Measurements from ENCODE around the gene MRPL24. TPM values are rescaled to one million over a fixed set of nuclear protein-coding genes. Genes with fewer than 3 reads are reported as not detected.

The MRPL24 gene
- total and polyA plus RNA-seq, 2 of the 4 experiments (the other 2 are of a cell fraction) = 68.8 to 99.5 TPM

GRCh38 chr1:156775799-156776198 lies 34.9 kb upstream of the MRPL24 start:
- no peak overlapping the region for H3K4me2 ChIP-seq (ENCODE audit: low read depth, low read length)
- H4K5ac ChIP-seq (ENCODE audit: low read depth, low read length) = no peak overlapping the region
- no peak overlapping the region for H3K27ac ChIP-seq (ENCODE audit: insufficient read depth, low read length)
- no peaks in the 10 kb centered on the region for H3K9me3 ChIP-seq (ENCODE audit: control insufficient read depth, insufficient read depth, low read length)
- H3K9ac ChIP-seq (ENCODE audit: low read depth, low read length) = no peak overlapping the region
- ChIA-PET CTCF (no interaction called here), POLR2A (ENCODE audit: unreplicated experiment) (no interaction called here)
- peaks cover 14 to 76% of the 10 kb centered on the region in 2 experiments for H3K79me1 ChIP-seq (ENCODE audit: low read depth in 1 of 2, low read length in 2 of 2)
- H3K56ac ChIP-seq (ENCODE audit: extremely low read depth, insufficient read depth, low read length) = no peak overlapping the region
- H2BK120ac ChIP-seq (ENCODE audit: low read depth, low read length) = no peak overlapping the region
- no peak overlapping the region for H2BK15ac ChIP-seq (ENCODE audit: low read depth, low read length)
- ATAC-seq (ENCODE audit: low read depth) = no peak
- H3K14ac ChIP-seq (replicated peaks; ENCODE audit: low read depth, low read length) = no peak overlapping the region
- no peak overlapping the region for H3K4me3 ChIP-seq (ENCODE audit: insufficient read depth, low read depth, low read length)
- H2AK5ac ChIP-seq (ENCODE audit: low read depth, low read length) = no peak overlapping the region
- no peaks in the 10 kb centered on the region for H3K27me3 ChIP-seq (ENCODE audit: control insufficient read depth, insufficient read depth, low read length)
- no peak overlapping the region for H2AK9ac ChIP-seq (replicated peaks; ENCODE audit: low read depth, low read length, poor library complexity)
- intact Hi-C loops (cut with micrococcal nuclease) (no loop called here), in situ Hi-C loops (cut with MboI; ENCODE audit: low sequenced_read_pairs) (no loop called here), dilution Hi-C loops (cut with HindIII; ENCODE audit: low sequenced_read_pairs, unreplicated experiment) (no loop called here)
- no peak overlapping the region for H2AFZ ChIP-seq (replicated peaks; ENCODE audit: low read length, poor library complexity)
- no peak overlapping the region for H4K91ac ChIP-seq (ENCODE audit: insufficient read depth, low read depth, low read length)
- H3K18ac ChIP-seq (ENCODE audit: low read depth, low read length) = no peak overlapping the region
- DNase-seq = no peak
- H3K23ac ChIP-seq (ENCODE audit: low read depth, low read length) = no peak overlapping the region
- TF ChIP-seq RFX5 (IDR thresholded peaks at IDR 0.05; ENCODE audit: low read depth, low read length) (no peak), RAD21 (IDR thresholded peaks at IDR 0.05; ENCODE audit: low read length) (no peak), SMC3 (IDR thresholded peaks at IDR 0.05; ENCODE audit: low read depth, low read length) (no peak), CTCF (conservative IDR thresholded peaks at IDR 0.05; ENCODE audit: low read depth, low read length) (no peak), FOS (IDR thresholded peaks at IDR 0.05; ENCODE audit: low read depth, low read length) (no peak), ELK1 (IDR thresholded peaks at IDR 0.05; ENCODE audit: borderline replicate concordance, low read depth, low read length) (no peak), NFE2L2 (IDR thresholded peaks at IDR 0.05; ENCODE audit: low read depth, low read length) (no peak), CEBPB (IDR thresholded peaks at IDR 0.05; ENCODE audit: low read depth, low read length) (no peak), USF2 (IDR thresholded peaks at IDR 0.05; ENCODE audit: low read depth, low read length) (no peak), POLR2A (IDR thresholded peaks at IDR 0.05; ENCODE audit: low read depth, low read length) (no peak), MAZ (IDR thresholded peaks at IDR 0.05; ENCODE audit: borderline replicate concordance, low read depth, low read length) (no peak), CHD1 (IDR thresholded peaks at IDR 0.05; ENCODE audit: low read depth, low read length) (no peak), RCOR1 (IDR thresholded peaks at IDR 0.05; ENCODE audit: insufficient replicate concordance, low read length) (no peak), MXI1 (IDR thresholded peaks at IDR 0.05; ENCODE audit: borderline replicate concordance, low read depth, low read length) (no peak), MAFK (IDR thresholded peaks at IDR 0.05; ENCODE audit: low read depth, low read length) (no peak), BHLHE40 (IDR thresholded peaks at IDR 0.05; ENCODE audit: low read depth, low read length) (no peak)
- peaks cover 2% of the 10 kb centered on the region; the same call in 1 of the 2 replicates for H3K4me1 ChIP-seq (ENCODE audit: control insufficient read depth, insufficient read depth, low read length)
- peaks cover 1% of the 10 kb centered on the region; the same call in 1 of the 2 replicates for H3K36me3 ChIP-seq (ENCODE audit: control insufficient read depth, insufficient read depth, low read length)
- no TSS peak for BruUV-seq (replicated peaks)
- no peak overlapping the region for H3K4ac ChIP-seq (ENCODE audit: low read depth, low read length)
- peaks cover 13% of the 10 kb centered on the region for H3K9me1 ChIP-seq (ENCODE audit: insufficient read depth, low read length)
- no peak overlapping the region for H2BK20ac ChIP-seq (ENCODE audit: low read depth, low read length)
- no peak overlapping the region for H4K8ac ChIP-seq (ENCODE audit: low read depth in 2 of 2, low read length in 2 of 2)
- H4K20me1 ChIP-seq (ENCODE audit: insufficient read depth, low read length) = peaks cover 87% of the 10 kb centered on the region
- no CpG with 5 or more reads among the region's 5 CpGs for WGBS, 2 experiments (ENCODE audit: extremely low coverage in 2 of 2, insufficient read length in 1 of 2)
- H2BK5ac ChIP-seq (ENCODE audit: low read depth, low read length, poor library complexity, severe bottlenecking) = no peak overlapping the region

Data from IMR-90 (cell line).